GM12892 (cell line): ENCODE measurements around the gene KIF6.

ENCODE experiments used
- DNase-seq: peaks from one replicate; pipeline ENCODE4 v3.0.0; 2011; ENCODE audit not compliant: insufficient read length
- FAIRE-seq: peaks from 2 replicates; lab custom pipeline; 2011; peaks lifted over from hg19 to GRCh38; lab: Jason Lieb, UNC
- POLR2A ChIP-seq: IDR thresholded peaks from 2 replicates; pipeline ENCODE4 v1.6.1; 2011; ENCODE audit warnings: low read depth, low read length, control low read depth
- POLR2AphosphoS5 ChIP-seq: IDR thresholded peaks from 2 replicates; pipeline ENCODE4 v1.6.1; 2011; ENCODE audit warnings: low read depth, low read length, control low read depth
- TAF1 ChIP-seq: IDR thresholded peaks from 2 replicates; pipeline ENCODE4 v1.6.1; 2011; ENCODE audit warnings: low read depth, mild to moderate bottlenecking, control low read depth, low read length, borderline replicate concordance

Gene KIF6

GRCh38 chr6:39361657-39362486, 363.3 kb downstream of the KIF6 start:
- peak; percentile 87 for FAIRE-seq
- no peak for TF ChIP-seq POLR2AphosphoS5
- peak; percentile 71 for DNase-seq

GRCh38 chr6:39360378-39360777, 364.8 kb downstream of the KIF6 start:
- DNase-seq (no peak), FAIRE-seq (no peak)
- TF ChIP-seq TAF1 (no peak), POLR2A (no peak), POLR2AphosphoS5 (no peak)

DNA sequence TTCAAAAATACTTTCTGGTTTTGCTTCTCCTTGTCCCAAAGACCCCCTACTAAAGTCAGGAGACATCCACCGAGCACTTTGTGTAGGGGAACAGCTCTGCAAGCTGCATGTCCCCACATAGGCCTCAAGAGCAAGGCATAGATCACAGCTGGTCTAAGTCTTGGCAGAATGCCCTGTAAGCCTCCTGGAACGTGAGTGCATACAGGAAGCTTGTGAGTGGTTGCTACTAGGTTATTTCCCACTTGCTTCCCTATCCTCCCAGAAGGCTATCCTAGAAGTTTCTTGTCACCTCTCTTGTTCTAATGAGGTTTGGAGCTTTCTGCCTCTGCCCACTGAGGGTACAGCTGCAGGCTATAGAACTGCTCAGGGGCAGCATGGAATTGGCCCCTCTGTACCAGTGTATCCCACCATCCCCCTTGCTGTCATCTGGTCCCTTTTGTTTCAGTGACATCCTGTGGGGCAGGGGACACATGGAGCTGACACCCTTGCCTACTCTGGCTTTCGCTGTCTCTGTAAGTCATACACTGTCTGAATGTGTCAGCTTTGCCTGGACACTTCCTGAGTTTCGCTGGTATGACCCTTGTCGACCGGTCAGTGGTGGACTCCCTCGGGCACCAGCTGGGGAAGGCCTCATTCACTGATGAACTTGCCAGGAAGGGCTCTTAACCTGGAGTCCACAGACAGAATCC, 367.1 kb downstream of the KIF6 start:
- TF ChIP-seq POLR2AphosphoS5: no peak
- TF ChIP-seq TAF1: no peak
- TF ChIP-seq POLR2A: no peak
- FAIRE-seq (no peak), DNase-seq (no peak)

GRCh38 chr6:39353698-39354315, 371.4 kb downstream of the KIF6 start:
- no peak for TF ChIP-seq POLR2AphosphoS5
- no peak for TF ChIP-seq POLR2A
- no peak for TF ChIP-seq TAF1
- FAIRE-seq (no peak), DNase-seq (no peak)

DNA sequence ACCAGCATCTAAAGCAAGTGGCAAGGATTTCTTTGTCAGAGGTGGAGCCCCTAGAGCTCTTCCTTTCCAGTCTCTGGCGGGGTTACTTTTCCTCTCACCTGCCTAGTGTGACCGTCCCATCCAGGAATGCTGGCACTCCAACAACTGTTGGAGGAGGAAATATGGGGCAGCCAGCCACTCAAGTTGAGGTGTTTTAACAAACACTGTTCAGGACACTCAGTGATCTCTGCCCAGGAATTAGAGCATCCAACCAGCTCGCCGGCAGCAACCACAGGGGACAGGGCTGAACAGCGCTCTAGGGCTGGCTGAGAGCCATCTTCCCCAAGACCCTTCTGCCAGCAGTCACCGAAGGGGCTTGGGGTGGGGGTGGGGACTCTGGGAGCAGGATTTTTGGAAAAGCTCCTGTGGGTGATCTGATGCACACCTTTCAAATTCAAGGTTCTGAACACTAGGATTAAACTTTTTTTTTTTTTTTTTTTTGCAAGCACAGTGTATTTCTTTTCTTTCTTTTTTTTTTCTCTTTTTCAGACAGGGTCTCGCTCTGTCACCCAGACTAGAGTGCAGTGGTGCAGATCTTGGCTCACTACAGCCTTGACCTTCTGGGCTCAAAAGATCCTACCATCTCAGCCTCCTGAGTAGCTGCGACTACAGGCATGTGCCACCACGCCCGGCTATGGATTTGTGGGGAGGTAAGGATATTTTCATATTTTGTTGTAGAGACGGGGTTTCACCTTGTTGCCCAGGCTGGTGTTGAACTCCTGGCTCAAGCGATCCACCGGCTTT, 374.3 kb downstream of the KIF6 start:
- DNase-seq: no peak
- TF ChIP-seq POLR2A: no peak
- TF ChIP-seq TAF1: no peak
- TF ChIP-seq POLR2AphosphoS5: no peak
- no peak for FAIRE-seq

DNA sequence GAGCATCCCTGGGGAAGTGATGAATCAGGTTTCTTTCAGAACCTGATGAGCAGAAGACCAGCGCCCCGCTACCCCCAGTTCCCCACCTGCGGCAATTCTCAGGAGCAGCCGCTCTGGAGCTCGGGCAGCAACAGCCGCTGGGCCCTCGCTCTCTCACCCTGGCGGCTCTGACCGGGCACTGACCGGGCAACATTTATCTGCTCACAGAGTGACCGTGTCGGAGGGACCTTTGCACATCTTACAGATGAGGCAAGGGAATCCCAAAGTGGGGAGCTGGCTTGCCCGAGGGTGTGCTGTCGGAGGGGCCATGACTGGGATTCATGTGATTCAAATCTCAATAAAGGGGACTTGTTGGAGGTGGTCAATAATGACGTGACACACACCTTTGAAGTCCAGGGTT, 376.5 kb downstream of the KIF6 start:
- no peak for DNase-seq
- no peak for TF ChIP-seq POLR2A
- TF ChIP-seq POLR2AphosphoS5: no peak
- no peak for TF ChIP-seq TAF1
- FAIRE-seq: no peak

- FAIRE-seq: peak; percentile 91
- no peak for TF ChIP-seq TAF1
- no peak for TF ChIP-seq POLR2AphosphoS5
- no peak for TF ChIP-seq POLR2A
- peak; percentile 72 for DNase-seq
Measured at GRCh38 chr6:39347906-39348585, 377.2 kb downstream of the KIF6 start.

GRCh38 chr6:39347206-39347605, 378.0 kb downstream of the KIF6 start:
- no peak for TF ChIP-seq TAF1
- no peak for TF ChIP-seq POLR2A
- no peak for TF ChIP-seq POLR2AphosphoS5
- DNase-seq: no peak

GRCh38 chr6:39344821-39345280, 380.4 kb downstream of the KIF6 start:
- no peak for DNase-seq
- TF ChIP-seq POLR2A (no peak), TAF1 (no peak)
- no peak for FAIRE-seq

More at GRCh38 chr6:39347206-39347605, 378.0 kb downstream of the KIF6 start:
- no peak for FAIRE-seq

DNA sequence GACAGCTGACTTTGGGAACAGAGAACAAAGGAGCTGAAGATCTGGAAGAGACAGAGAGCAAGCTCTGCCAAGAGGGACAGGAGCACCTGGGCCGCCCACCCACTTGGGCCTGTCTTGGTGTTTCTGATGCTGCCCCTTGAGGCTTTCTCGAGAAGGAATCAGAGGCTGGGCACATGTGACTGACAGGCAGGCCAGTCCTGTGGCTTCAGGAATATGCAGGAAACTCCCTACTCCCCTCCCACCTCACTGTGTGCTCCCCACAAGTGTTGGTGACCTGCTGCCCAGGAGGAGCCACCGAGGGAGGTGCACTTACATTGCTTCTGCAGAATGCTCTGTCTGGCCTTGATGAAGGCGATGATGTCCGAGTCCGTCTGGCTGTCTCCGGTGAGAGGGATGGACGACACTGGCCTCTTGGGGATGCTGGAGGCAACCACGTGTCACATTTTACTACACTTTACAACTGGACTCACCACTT, 381.8 kb downstream of the KIF6 start:
- no peak for DNase-seq
- TF ChIP-seq POLR2A (no peak), TAF1 (no peak), POLR2AphosphoS5 (no peak)
- peak; percentile 60 for FAIRE-seq
